Measurements from ENCODE around the gene LHPP. TPM values are rescaled to one million over a fixed set of nuclear protein-coding genes. Genes with fewer than 3 reads are reported as not detected.
A peak's percentile ranks its signal among the peaks of the same experiment; 100 is the strongest.

LHPP gene
- total and polyA plus RNA-seq, 11 donors, result 5.6 to 23.5 (median 13.2) TPM

DNA sequence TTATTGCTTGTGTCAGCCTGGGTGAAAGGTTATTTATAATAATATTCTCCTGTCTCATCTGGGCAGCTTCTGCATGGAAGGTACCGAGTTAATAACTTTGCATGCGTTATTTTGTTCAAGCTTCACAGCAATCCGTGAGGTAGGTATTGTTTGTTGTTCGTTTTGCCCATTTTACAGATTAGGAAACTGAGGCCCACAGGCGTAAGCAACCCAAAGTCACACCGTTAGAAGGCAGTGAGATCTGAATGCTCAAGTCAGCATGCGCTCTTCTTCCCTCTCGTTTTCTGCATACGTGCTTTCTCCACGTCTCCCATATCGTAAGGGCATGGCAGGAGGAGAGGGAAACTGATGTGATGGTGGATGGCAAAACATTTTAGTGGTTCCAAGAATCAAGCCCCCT is 34.1 kb downstream of the LHPP start:
- H3K9me3 ChIP-seq, result peaks cover 0 to 5% (median 0%) of the 10 kb centered on the region in 12 donors
- no peak overlapping the region for H3K27ac ChIP-seq
- 92 to 97% (median 96%) methylated on average over 11 of the region's 11 CpGs for WGBS, 4 donors
- peaks cover 0 to 3% (median 0%) of the 10 kb centered on the region in 9 donors for H3K36me3 ChIP-seq
- intact Hi-C loops (cut with DNase I), result no loop called here
- ATAC-seq, result no peak
- peaks cover 0 to 13% (median 0%) of the 10 kb centered on the region in 12 donors for H3K4me1 ChIP-seq
- TF ChIP-seq, protein P1, sequence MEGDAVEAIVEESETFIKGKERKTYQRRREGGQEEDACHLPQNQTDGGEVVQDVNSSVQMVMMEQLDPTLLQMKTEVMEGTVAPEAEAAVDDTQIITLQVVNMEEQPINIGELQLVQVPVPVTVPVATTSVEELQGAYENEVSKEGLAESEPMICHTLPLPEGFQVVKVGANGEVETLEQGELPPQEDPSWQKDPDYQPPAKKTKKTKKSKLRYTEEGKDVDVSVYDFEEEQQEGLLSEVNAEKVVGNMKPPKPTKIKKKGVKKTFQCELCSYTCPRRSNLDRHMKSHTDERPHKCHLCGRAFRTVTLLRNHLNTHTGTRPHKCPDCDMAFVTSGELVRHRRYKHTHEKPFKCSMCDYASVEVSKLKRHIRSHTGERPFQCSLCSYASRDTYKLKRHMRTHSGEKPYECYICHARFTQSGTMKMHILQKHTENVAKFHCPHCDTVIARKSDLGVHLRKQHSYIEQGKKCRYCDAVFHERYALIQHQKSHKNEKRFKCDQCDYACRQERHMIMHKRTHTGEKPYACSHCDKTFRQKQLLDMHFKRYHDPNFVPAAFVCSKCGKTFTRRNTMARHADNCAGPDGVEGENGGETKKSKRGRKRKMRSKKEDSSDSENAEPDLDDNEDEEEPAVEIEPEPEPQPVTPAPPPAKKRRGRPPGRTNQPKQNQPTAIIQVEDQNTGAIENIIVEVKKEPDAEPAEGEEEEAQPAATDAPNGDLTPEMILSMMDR (IDR thresholded peaks at IDR 0.05), result no peak
- TF ChIP-seq POLR2A (IDR thresholded peaks at IDR 0.05), result no peak
- H3K4me3 ChIP-seq, result no peak overlapping the region
- H3K27me3 ChIP-seq, result no peaks in the 10 kb centered on the region
- no peak for DNase-seq

DNA sequence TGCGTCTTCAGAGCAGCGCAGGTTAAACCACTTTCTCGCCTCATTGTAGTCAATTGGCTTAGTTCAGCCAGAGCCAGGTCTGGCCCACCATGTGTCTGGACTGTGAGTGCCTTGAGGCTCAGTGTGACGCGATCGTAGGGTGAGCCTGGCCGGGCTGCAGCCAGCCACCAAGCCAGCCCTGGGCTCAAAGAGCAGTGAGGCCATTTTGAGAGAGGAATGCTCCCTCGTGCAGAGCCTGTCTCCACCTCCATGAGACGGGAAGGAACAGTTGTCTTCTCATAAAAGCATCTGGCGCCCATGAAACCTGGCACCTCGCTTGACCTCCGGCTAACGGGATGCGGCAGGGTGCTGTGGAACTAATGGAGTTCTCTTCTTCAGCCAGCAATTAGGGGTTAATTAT is 34.5 kb downstream of the LHPP start:
- ATAC-seq, result no peak
- H3K9me3 ChIP-seq, result peaks cover 0 to 9% (median 0%) of the 10 kb centered on the region in 12 donors
- 94 to 97% (median 94%) methylated on average over 14 of the region's 14 CpGs for WGBS, 4 donors

GRCh38 chr10:124496620-124497019 is 35.0 kb downstream of the LHPP start:
- ATAC-seq, result no peak
- Histone ChIP-seq H3K27ac (no peak overlapping the region), H3K9me3 (peaks cover 0 to 11% (median 0%) of the 10 kb centered on the region in 12 donors), H3K27me3 (no peaks in the 10 kb centered on the region), H3K36me3 (peaks cover 0 to 5% (median 0%) of the 10 kb centered on the region in 9 donors), H3K4me3 (no peak overlapping the region), H3K4me1 (peaks cover 0 to 13% (median 0%) of the 10 kb centered on the region in 12 donors)
- 91 to 94% (median 93%) methylated on average over 11 to 24 of the region's 24 CpGs for WGBS, 4 donors
- intact Hi-C loops (cut with DNase I), result no loop called here
- TF ChIP-seq, protein P1 (IDR thresholded peaks at IDR 0.05), result no peak
- TF ChIP-seq POLR2A (IDR thresholded peaks at IDR 0.05), result no peak
- no peak for DNase-seq

More for the DNA sequence above, 34.5 kb downstream of the LHPP start:
- Histone ChIP-seq H3K4me1 (peaks cover 0 to 13% (median 0%) of the 10 kb centered on the region in 12 donors), H3K27me3 (no peaks in the 10 kb centered on the region), H3K4me3 (no peak overlapping the region), H3K36me3 (peaks cover 0 to 5% (median 0%) of the 10 kb centered on the region in 9 donors), H3K27ac (no peak overlapping the region)
- intact Hi-C loops (cut with DNase I), result no loop called here
- no peak for TF ChIP-seq POLR2A (IDR thresholded peaks at IDR 0.05)
- TF ChIP-seq, protein P1 (IDR thresholded peaks at IDR 0.05), result no peak
- DNase-seq, result no peak

DNA sequence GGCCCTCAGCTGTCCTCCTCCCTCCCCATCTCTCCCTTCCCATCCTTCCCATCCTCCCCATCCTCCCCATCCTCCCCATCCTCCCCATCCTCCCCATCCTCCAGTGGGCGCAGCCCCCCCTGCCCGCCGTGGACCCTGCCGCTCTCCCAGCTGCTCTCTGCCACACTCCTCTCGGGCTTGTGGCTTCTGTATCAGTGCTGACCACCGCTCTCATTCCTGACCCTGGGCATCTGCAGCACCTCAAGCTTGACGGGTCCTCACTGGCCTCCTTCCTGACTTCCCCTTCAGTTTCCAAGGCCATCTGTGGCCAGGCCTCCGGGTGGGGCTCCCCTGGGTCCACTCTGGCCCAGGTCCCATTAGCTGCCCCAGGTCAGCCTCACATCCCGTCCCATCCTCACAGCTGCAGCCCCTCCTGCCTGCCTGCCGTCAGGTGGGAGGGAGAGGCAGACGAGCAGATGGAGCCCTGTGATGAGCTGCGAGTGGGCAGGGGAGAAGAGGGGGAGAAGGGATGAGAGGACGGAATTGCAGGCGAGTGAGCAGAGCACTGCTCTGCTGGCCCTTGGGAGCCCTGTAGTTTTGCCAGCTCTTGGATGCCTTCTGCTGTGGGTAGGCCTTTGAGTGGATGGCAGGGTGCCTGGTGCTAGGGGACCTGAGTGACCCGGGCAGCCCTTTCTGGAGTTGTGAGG is 35.7 kb downstream of the LHPP start:
- H3K4me1 ChIP-seq, result peaks cover 0 to 13% (median 0%) of the 10 kb centered on the region in 12 donors
- WGBS, 4 donors, result 54 to 60% (median 57%) methylated on average over 15 of the region's 15 CpGs
- no peak overlapping the region for H3K4me3 ChIP-seq
- ATAC-seq (peak; percentile 70 to 90 (median 84)), DNase-seq (peak in 4 of 5 donors; percentile 47 to 82 (median 58))
- intact Hi-C loops (cut with DNase I), result no loop called here
- H3K27me3 ChIP-seq, result no peaks in the 10 kb centered on the region
- peaks cover 0 to 5% (median 0%) of the 10 kb centered on the region in 9 donors for H3K36me3 ChIP-seq
- no peak overlapping the region for H3K27ac ChIP-seq
- peaks cover 0 to 11% (median 0%) of the 10 kb centered on the region in 12 donors for H3K9me3 ChIP-seq
- TF ChIP-seq POLR2A (IDR thresholded peaks at IDR 0.05), result no peak
- TF ChIP-seq, protein P1 (IDR thresholded peaks at IDR 0.05), result no peak

Data from heart left ventricle (tissue), 16 donors.